ENCODE results near the gene KRTAP5-4.
"Not testable (repeated sequence)": the region's sequence is repeated elsewhere in the genome, so short reads cannot be mapped to it uniquely, and the experiment has no call there.

KRTAP5-4 gene

DNA sequence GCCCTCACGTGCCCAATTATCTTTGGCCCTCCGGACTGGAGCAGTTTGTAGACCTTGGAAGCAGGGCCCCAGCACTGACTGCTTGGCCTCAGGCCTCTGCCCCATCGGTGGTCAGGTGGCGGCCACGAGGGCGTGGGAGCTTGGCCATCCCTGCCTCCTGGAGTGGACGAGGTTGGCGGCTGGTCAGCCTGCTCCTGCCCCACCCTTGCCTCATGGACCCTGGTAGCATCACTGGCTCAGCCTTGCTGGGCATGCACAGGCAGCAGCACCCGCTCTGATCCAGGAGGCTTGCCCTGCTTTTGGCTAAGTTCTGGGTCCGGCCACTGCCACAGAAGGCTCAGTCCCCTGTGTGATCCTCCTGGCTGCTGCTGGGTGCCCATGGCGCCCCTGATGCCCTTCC is 17.8 kb downstream of the KRTAP5-4 start:
- no peak for DNase-seq (ENCODE audit: low read depth in 2 of 2, low spot score in 1 of 2)

GRCh38 chr11:1603629-1604028 is 18.3 kb downstream of the KRTAP5-4 start:
- DNase-seq (ENCODE audit: low read depth in 2 of 2, low spot score in 1 of 2), result no peak

GRCh38 chr11:1601663-1602062 is 20.3 kb downstream of the KRTAP5-4 start:
- DNase-seq (ENCODE audit: low read depth in 2 of 2, low spot score in 1 of 2), result not testable (repeated sequence)

DNA sequence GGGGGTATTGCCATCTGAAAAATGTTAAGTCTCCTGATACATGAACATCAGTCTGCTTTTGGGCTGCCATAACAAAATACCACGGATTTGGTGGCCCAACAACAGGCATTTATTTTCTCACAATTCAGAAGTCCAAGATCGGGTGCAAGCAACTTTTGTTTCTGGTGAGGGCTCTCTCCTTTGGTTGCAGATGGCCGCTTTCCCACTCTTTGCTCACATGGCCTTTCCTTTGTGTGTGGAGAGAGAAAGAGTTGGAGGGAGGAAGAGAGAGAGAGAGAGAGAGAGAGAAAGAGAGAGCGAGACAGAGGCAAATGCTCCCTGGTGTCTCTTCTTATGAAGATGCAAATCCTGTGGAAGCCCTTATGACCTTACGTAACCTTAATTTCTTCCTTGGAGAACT is 21.3 kb downstream of the KRTAP5-4 start:
- no peak for DNase-seq (ENCODE audit: low read depth in 2 of 2, low spot score in 1 of 2)

DNA sequence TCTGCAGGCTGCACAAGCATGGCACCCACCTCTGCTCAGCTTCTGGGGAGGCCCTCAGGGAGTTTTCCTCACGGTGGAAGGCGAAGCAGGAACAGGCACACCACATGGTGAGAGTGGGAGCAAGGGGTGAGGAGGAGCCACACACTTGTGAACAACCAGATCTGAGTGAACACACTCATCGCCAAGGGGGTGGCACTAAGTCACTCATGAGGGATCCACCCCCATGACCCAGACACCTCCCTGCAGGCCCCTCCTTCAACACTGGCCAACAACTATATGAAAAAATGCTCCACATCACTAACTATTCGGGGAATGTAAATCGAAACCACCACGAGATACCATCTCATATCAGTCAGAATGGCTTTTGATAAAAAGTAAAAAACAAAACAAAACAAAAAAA is 23.1 kb downstream of the KRTAP5-4 start:
- DNase-seq (ENCODE audit: low read depth in 2 of 2, low spot score in 1 of 2), result no peak

- not testable (repeated sequence) for DNase-seq (ENCODE audit: low read depth in 2 of 2, low spot score in 1 of 2)
Measured at GRCh38 chr11:1598406-1598805, 23.5 kb downstream of the KRTAP5-4 start.

- no peak for DNase-seq (ENCODE audit: low read depth in 2 of 2, low spot score in 1 of 2)
Measured at GRCh38 chr11:1597994-1598380, 24.0 kb downstream of the KRTAP5-4 start, which contains the start of gene KRTAP5-2. Gene KRTAP5-2, minus strand, starts transcription at chr11:1598294. Its CDS starts 44 bp downstream, at chr11:1598250.

GRCh38 chr11:1597331-1597993 is 24.5 kb downstream of the KRTAP5-4 start:
- no peak for DNase-seq (ENCODE audit: low read depth in 2 of 2, low spot score in 1 of 2)

- not testable (repeated sequence) for DNase-seq (ENCODE audit: low read depth in 2 of 2, low spot score in 1 of 2)
Measured at GRCh38 chr11:1596576-1597121, 25.3 kb downstream of the KRTAP5-4 start.

DNA sequence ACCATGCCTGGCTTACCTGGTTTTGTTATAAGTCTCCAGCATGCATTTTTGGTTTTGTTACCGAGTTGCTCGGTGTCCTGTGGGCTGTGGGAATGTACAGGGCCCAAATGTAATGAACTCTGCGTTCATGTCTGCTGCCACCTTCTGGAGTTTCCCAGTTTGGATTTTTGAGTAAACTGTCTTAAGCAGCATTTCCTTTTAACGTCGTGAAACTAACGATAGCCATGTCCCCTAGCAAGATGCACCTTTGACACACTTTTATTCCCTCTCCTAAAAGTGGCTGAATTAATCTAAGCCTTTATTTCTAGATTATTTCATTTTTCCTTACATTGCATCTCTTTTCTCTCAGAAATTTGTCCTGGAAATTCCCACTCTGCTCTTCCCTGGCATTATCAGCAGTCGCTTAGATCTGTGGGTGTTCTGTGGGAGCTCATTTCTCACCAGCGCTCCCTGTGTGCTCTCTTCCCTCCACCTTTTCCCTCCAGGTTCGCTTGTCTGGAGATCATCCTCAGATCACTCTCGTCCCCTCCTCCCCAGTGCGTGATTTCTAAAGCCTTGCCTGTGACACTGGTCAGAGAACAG is 25.9 kb downstream of the KRTAP5-4 start:
- not testable (repeated sequence) for DNase-seq (ENCODE audit: low read depth in 2 of 2, low spot score in 1 of 2)

GRCh38 chr11:1592628-1593027 is 29.3 kb downstream of the KRTAP5-4 start:
- no peak for DNase-seq (ENCODE audit: low read depth in 2 of 2, low spot score in 1 of 2)

- no peak for DNase-seq (ENCODE audit: low read depth in 2 of 2, low spot score in 1 of 2)
Measured at GRCh38 chr11:1589996-1590395, 31.9 kb downstream of the KRTAP5-4 start.

DNA sequence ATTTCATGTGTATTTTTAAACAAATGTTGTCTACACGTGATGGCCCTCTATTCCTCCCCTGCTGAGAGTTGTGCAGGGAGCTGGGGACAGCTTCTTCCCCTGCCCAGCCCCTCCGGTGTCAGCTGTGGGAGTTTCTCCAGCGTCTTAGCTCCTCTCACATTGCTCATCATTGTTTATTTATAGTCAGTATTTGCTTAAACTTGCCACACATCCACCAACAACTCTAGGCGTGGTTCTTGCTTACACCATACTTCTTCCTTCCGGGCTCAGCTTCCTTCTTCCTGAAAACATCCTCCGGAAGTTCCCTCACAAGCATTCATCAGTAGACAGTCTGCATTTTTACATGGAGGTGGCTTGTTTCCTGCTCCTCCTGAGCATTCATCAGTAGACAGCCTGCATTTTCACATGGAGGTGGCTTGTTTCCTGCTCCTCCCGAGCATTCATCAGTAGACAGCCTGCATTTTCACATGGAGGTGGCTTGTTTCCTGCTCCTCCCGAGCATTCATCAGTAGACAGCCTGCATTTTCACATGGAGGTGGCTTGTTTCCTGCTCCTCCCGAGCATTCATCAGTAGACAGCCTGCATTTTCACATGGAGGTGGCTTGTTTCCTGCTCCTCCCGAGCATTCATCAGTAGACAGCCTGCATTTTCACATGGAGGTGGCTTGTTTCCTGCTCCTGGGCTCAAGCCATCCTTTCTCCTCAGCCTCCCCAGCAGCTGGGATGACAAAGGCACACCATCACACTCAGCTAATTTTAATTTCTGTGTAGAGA is 32.6 kb downstream of the KRTAP5-4 start:
- DNase-seq (ENCODE audit: low read depth in 2 of 2, low spot score in 1 of 2), result not testable (repeated sequence)

- no peak for DNase-seq (ENCODE audit: low read depth in 2 of 2, low spot score in 1 of 2)
Measured at GRCh38 chr11:1586699-1587098, 35.2 kb downstream of the KRTAP5-4 start.

- not testable (repeated sequence) for DNase-seq (ENCODE audit: low read depth in 2 of 2, low spot score in 1 of 2)
Measured at GRCh38 chr11:1584661-1585370, 37.1 kb downstream of the KRTAP5-4 start, which contains the start of gene KRTAP5-1. Gene KRTAP5-1, minus strand, starts transcription at chr11:1585283. Its CDS starts 34 bp downstream, at chr11:1585249.

GRCh38 chr11:1582909-1583308 is 39.0 kb downstream of the KRTAP5-4 start:
- not testable (repeated sequence) for DNase-seq (ENCODE audit: low read depth in 2 of 2, low spot score in 1 of 2)

DNA sequence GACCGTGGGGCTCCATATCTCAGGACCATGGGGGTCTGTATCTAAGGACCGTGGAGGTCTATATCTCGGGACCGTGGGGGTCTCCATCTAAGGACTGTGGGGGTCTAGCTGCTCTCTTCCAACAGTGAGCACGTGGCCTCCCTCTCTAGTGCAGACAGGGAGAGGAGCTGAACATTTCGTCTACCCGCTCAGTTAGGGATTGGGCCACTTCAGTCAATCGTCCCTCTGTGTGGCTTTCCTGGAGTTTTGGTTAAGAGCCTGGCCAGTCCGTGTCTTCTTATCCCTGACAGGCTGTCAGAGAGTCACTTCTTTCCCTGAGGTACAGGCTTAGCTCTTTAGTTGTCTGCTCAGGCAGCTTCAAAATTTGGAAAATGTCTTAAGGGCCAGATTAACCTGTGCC is 40.0 kb downstream of the KRTAP5-4 start:
- no peak for DNase-seq (ENCODE audit: low read depth in 2 of 2, low spot score in 1 of 2)

DNA sequence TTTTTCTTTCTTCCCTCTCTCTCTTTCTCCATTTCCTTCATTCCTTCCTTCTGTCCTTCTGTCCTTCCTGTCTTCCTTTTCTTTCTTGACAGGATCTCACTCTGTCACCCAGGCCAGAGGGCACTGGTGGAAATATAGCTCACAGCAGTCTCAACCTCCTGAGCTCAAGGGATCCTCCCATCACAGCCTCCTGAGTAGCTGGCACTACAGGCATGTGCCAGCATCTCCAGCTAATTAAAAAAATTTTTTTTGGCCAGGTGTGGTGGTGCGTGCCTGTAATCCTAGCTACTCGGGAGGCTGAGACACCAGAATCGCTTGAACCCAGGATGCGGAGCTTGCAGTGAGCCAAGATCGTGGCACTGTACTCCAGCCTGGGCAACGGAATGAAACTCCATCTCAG is 45.1 kb downstream of the KRTAP5-4 start:
- no peak for DNase-seq (ENCODE audit: low read depth in 2 of 2, low spot score in 1 of 2)

GRCh38 chr11:1575756-1576155 is 46.2 kb downstream of the KRTAP5-4 start:
- not testable (repeated sequence) for DNase-seq (ENCODE audit: low read depth in 2 of 2, low spot score in 1 of 2)

DNA sequence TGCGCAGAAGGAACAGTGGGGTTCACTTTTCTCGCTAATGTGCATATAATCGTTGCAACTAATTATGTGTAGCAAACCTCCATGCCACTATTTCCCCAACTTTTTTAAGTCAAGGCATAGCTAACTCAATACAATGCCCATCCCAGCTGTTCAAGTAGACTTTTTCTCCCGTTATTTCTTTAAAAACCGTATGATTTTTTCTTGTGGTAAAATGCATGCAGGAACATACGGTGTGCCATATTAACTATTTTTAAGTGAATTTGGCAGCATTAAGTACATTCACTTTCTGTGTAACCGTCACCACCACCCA is 47.0 kb downstream of the KRTAP5-4 start:
- no peak for DNase-seq (ENCODE audit: low read depth in 2 of 2, low spot score in 1 of 2)

DNA sequence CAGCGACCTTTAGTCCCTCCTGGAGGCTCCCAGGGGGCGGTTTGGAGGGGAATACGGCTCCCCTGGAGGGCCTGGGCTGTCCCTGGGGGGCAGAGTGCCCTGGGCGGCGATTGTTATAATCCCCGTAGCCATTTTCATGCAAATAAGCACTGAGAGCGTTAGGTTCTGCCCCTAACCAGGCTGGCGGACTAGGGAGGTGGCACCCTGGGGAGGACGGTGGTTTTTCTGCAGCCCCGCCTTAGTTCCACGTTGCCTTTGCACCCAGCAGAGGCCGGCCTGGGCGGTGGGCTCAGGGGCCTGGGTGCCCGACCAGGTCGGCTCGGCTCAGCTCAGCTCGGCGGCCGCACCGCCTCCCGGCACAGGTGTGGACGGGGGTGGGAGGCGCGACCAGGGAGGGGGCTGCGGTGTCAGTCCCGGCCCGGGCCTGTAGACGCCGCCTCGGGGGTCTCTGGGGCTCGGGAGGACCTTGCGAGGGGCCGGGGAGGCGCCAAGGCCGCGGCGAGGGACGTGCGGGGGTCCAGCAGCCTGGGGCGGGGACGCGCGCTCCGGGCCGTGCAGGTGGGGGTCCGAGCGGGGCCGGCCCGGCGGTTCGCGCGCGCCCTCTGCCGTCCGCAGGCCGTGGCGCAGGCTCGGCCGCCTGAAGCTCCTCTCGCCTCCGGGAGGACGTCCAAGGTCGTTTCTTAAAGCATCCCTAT is 47.6 kb downstream of the KRTAP5-4 start:
- no peak for DNase-seq (ENCODE audit: low read depth in 2 of 2, low spot score in 1 of 2)
